ENCODE results near the gene ATP5ME.
"Not testable (repeated sequence)": the region's sequence is repeated elsewhere in the genome, so short reads cannot be mapped to it uniquely, and the experiment has no call there.

The ATP5ME gene

GRCh38 chr4:653831-654502 lies 20.1 kb downstream of the ATP5ME start:
- no peak for DNase-seq

DNA sequence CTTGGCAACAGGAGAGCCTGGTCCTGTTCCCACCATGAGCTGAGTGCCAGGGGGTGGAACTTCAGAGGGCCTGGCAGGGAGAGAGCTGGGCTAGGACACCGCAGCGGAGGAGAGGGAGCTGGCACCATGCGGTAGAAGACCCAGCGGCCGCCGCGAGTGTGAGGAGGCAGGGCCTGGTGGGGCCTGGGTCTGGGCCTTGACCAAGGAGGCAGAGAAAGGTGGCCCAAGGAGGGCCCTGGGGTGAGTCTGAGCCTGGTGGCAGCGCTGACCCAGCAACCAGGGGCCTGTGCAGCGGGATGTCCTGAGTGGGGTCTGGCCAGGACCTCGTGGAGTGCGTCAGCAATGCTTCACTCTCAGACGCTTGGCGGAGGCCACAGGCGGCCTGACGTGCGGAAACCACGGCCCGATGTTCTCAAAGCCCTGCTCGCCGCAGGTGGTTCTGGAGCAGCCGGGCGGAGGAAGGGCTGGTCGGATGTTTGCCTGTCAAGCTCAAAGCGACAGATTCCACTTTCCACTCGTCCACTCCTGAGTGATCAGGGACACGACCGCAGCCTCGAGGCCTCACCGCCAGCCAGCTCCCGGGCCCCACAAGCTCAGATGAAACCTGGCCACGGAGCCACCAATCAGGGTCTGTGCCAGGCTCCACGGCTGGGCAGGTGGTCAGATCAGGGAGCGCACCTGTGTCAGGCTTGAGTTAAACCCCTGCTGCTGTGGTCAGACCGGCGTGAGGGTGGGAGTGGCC lies 20.8 kb downstream of the ATP5ME start:
- no peak for DNase-seq

DNA sequence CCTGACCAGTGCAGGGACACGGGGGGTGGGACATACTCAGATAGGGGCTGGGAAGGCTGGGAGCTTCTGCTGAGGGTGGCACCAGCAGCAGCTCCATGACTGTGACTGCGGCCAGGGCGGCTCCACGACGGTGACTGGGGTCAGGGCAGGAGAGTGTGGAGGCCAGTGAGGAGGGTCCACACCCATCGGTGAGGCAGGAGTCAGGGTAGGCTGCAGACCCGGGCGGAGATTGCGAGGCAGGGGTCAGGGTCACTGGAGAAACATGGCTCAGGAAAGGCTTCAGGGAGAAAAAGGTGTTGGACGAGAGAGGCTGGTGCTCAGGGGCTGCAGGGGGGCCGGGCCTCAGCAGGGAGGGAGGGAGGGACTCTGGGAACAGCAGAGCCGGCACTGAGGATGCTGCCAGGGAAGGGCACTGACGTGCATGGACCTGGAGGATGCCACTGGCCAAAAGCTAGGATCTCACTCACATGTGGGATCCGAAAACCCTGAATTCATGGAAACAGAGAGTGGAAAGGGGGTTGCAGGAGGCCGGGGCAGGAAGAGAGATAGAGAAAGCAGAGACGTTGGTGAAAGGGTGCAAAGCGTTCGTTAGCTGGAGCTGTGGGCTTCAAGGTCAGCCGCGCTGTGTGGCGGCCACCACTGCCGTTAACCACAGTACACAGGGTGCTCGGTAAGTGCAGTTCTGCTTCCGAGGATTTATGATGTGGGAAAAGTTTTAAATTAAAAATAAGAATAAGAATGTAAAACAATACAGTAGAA lies 22.0 kb downstream of the ATP5ME start:
- no peak for DNase-seq

GRCh38 chr4:650951-651883 lies 22.9 kb downstream of the ATP5ME start:
- DNase-seq, result no peak

DNA sequence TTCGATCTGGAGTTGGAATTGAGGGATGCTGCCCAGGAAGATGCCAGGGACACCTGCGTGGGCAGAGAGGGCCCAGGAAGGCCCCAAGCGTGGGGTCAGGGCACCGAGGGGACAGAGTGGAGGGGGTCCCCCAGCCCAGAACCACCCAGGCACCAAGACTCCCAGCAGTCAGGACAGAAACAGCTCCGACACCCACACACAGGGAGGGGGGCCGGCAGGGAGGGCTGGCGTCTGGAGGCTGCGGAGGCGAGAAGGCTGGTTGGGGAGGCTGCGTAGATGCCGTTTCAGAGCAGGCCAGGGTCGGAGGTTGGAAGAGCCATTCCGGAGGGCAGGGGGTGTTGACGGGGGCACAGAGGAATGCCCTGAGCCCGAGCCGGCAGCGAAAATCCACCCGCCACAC lies 23.6 kb downstream of the ATP5ME start:
- no peak for DNase-seq

DNA sequence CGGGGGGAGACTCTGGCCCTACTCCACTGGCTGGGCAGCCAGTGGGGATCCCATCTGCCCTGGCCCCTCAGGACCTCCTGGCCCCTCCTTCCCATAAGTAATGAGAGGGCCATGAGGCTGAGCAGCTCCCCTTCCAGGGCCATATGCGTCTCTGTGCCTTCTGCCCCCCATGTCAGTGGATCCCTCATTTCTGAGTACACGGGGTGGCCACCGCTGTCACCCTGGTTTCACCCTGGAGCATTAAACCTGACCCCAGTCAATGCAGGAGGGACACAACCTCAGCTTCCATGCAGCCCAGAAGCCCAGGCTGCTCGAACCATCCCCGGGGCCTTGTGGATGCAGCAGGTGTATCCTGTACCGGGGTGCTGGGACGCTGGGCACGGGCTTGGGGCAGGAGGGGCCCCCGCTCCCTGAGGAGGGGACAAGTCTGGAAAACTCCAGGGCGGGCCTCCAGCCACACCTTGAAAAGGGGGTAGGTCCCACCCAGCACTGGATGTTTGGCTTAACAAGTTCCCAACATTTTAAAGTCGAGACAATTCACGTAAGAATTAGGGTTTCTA lies 24.2 kb downstream of the ATP5ME start:
- no peak for DNase-seq

- no peak for DNase-seq
These were observed 24.8 kb downstream of the ATP5ME start for GRCh38 chr4:649293-649625.

DNA sequence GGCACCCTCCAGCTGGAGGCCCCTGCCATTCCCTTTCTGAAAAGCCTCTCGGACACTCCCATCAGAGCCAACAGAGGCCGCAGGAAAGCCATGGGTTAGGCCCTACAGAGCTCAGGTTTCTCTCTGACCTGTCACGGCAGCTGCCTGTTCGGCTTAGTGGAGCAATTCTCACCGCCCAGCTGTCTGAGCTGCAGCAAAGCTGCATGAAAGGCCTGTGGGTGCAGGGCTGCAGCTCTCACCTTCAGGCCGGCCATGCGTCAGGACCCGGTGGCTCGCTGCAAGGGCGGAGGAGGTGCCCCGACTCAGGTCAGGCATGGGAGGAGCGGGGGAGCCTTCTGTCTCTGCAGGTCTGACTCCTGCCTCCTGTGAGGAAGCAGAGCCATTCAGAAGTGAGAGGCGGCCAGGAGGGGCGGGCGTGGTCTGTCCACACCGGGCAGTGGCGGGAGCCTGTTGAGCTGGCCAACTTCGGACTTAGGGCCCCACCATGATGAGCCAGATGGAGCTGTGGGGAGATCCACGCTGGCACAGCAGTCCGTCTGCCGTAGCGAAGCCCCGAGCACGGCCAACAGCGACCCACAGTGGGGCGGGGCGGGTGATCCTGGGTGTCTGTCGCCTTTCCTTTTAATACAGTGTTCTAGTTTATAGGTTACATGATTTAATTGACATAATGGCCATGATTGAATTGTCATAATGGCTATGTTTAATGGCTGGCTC lies 25.3 kb downstream of the ATP5ME start:
- DNase-seq, result no peak

DNA sequence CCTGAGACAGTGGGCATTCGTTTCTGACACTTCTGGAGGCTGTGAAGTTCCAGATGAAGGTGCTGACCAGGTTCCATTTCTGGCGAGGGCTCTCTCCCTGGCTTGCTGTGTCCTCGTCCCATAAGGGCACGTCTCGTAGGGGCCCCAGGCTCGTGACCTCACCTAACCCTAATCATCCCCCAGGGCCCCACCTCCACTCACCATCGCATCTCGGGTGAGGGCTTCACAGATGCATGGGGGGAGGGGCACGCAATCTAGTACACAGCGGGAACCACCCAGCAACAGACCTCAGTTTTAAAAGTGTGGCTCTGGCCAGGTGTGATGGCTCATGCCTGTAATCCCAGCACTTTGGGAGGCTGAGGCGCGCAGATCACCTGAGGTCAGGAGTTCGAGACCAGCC lies 26.6 kb downstream of the ATP5ME start:
- DNase-seq, result no peak

DNA sequence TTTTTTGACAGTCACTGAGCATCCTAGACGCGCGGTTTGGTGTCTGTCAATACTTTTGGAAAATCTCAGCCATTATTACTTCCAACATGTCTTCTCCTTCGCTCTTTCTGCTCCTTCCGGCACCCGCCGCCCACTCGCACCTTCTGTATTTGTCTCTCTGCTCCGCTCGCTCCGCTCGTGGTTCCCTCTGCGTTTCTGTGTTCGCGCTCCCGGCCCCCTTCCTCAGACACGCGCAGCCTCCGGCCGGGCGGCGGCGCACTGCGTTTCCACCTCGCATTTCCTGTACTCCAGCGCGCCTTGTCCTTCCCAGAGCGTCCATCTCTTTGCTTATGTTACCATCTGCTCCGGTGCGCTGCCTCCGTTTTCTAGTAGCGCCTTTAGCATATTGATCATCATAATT lies 27.6 kb downstream of the ATP5ME start:
- DNase-seq, result no peak

DNA sequence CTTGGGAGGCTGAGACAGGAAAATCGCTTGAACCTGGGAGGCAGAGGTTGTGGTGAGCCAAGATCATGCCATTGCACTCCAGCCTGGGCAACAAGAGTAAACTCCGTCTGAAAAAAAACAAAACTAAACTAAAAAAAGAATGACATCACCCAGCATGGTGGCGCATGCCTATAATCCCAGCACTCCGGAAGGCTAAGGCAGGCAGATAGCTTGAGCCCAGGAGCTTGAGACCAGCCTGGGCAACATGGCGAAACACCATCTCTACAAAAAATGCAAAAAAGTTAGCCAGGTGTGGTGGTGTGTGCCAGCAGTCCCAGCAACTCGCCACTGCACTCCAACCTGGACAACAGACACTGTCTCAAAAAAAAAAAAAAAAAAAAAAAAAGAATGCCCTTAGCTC lies 31.7 kb downstream of the ATP5ME start:
- DNase-seq, result not testable (repeated sequence)

- DNase-seq, result no peak
These were observed 36.4 kb downstream of the ATP5ME start for GRCh38 chr4:637536-638280.

DNA sequence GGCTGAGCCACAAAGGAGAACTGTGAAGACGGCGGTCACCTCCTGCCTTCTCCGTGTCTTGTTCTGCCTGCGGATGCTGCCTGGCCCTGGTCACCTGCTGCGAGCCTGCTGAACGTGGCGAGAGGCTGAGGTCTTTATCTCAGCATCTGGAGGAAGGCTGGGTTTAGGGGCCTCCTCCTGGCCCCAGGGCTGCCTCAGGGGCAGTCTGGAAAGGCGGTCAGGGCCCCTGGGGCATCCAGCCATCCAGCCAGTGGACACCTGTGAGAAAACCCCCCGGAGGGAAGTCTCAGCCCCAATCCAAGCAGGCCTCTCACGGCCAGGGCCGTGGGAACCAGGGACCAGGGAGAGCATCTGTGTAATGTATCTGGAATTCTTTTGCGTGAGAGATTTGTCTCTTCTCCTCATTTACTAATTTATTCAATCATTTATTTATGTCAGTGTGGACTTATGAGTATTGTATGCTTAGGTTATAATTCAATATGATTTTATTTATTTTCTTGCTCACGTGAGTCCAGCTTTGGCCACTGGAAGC lies 37.4 kb downstream of the ATP5ME start:
- DNase-seq, result no peak

DNA sequence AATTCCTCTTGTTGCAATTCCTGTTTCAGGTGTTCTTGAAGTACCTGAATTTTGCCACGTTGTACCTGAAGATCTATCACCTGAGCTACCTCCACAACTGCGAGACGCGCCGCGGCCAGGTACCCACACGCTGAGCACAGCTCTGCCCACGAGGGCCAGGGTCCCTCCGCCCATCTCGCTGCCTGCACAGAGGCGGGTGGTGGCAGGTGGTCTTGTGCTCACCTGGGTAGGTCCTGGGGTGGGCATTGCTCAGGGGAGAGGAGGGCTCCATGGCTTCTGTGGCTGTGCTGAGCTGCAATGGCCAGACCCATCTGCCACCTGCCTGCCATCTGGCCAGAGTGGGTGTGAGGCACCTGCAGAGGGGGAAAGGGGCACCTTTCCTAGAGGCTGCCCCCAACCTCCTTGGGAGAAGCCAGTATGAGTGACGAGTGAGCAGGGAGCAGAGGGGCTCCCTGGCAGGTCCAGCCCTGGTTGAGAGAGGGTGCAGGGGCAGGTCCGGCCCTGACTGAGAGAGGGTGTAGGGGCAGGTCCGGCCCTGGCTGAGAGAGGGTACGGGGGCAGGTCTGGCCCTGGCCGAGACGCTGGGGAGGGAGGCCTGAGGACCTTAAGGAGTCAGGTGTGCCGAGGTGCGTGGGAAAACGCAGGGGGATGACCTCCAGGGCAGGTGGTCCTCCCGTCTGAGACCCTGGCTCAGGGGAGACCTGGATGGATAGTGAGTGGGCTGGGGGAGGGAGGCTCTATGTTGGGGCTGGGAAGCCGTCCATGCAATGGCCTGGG lies 38.0 kb downstream of the ATP5ME start:
- DNase-seq, result no peak

DNA sequence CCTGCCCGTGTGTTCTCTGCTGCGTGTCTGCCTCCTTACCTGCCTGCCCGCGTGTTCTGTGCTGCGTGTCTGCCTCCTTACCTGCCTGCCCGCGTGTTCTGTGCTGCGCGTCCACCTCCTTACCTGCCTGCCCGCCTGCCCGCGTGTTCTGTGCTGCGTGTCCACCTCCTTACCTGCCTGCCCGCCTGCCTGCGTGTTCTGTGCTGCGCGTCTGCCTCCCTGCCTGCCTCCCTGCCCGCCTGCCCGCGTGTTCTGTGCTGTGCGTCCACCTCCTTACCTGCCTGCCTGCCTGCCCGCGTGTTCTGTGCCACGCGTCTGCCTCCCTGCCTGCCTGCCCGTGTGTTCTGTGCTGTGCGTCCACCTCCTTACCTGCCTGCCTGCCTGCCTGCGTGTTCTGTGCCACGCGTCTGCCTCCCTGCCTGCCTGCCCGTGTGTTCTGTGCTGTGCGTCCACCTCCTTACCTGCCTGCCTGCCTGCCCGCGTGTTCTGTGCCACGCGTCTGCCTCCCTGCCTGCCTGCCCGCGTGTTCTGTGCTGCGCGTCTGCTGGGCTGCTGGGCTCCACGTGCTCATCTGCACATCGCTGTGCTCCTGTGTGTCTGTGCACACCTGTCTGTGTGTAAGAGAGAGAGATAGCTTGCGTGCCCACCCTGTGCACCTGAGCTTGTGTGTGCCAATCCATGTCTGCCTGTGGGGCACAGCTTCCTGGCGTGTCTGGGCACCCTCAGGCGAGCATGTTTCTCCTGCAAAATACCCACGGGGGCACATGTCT lies 38.8 kb downstream of the ATP5ME start:
- DNase-seq, result not testable (repeated sequence)

DNA sequence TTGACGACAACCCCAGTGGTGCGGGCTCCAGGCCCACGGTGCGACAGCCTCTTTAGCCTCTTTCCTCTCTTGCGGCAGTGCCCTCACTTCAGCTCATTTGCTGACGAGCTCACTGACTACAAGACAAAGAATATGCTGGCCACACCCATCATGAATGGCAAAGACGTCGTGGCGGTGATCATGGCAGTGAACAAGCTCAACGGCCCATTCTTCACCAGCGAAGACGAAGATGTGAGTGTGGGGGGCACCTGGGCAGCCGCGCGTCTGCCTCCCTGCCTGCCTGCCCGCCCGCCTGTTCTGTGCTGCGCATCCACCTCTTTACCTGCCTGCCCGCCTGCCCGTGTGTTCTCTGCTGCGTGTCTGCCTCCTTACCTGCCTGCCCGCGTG lies 39.5 kb downstream of the ATP5ME start:
- DNase-seq, result no peak

GRCh38 chr4:633976-634598 lies 40.0 kb downstream of the ATP5ME start:
- DNase-seq, result no peak

DNA sequence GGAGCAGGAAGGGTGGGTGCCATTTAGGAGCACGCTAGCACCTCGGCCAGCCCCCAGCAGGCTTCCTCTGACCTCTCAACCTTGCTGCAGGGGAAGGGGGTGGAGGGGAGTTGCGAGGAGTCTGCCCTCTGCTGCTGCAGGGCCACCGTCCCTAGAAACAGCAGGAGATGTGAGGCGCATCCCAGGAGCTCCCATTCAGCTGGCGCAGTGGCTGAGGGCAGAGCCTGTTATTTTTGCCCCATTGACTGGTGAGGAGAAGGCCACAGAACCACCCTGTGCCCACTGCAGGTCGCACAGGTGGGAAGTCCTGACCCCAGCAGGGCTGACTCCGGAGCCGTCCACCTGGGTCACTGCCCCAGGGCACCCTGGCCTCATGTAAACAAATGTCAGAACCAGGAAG lies 40.7 kb downstream of the ATP5ME start:
- DNase-seq, result no peak

DNA sequence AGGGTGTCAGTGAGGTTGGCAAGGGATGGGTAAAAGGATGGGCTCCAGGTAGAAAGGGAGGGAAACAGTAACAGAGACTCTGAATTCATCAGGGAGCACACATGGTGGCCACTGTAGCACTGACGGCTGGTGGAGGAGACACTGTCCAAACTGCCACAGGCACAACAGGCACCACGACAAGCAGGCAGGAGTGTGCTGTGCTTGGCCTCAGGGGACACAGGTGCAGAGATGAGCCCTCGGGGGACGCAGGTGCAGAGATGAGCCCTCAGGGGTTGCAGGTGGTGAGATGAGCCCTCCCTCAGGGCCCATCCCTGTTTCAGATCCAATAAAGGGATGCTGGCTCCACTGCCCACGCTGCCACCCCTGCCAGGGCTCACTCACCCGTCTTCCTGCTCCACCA lies 41.1 kb downstream of the ATP5ME start:
- no peak for DNase-seq
